ENCODE measurements around the gene GBX2. TPM values are rescaled to one million over a fixed set of nuclear protein-coding genes. Genes with fewer than 3 reads are reported as not detected.

The GBX2 gene
- total and polyA plus RNA-seq, 7 donors, result not detected

- Histone ChIP-seq H3K4me3 (no peak overlapping the region), H3K27me3 (ENCODE audit: insufficient read depth in 3 of 3, low read length in 2 of 3) (no peaks in the 10 kb centered on the region), H3K4me1 (no peaks in the 10 kb centered on the region), H3K9me3 (no peaks in the 10 kb centered on the region), H3K36me3 (ENCODE audit: insufficient read depth in 1 of 2, low read depth in 1 of 2) (peaks cover 0 to 9% of the 10 kb centered on the region in 2 donors), H3K27ac (no peak overlapping the region)
- 73 to 86% (median 83%) methylated on average over 6 of the region's 6 CpGs for WGBS, 3 donors
- intact Hi-C loops (cut with DNase I), result no loop called here
- no peak for ATAC-seq
- TF ChIP-seq CTCF (IDR thresholded peaks at IDR 0.05), result no peak
- peak in 1 of 2 donors; percentile 38 for DNase-seq
Observed at GRCh38 chr2:236130349-236130998, 37.7 kb downstream of the GBX2 start.

GRCh38 chr2:236129935-236130334 lies 38.3 kb downstream of the GBX2 start:
- peaks cover 0 to 14% of the 10 kb centered on the region in 2 donors for H3K36me3 ChIP-seq (ENCODE audit: insufficient read depth in 1 of 2, low read depth in 1 of 2)
- no peak overlapping the region for H3K27ac ChIP-seq
- H3K4me1 ChIP-seq, result no peaks in the 10 kb centered on the region
- intact Hi-C loops (cut with DNase I), result no loop called here
- DNase-seq (no peak), ATAC-seq (no peak)
- no peak overlapping the region for H3K4me3 ChIP-seq
- H3K9me3 ChIP-seq, result no peaks in the 10 kb centered on the region
- TF ChIP-seq CTCF (IDR thresholded peaks at IDR 0.05), result no peak
- no peaks in the 10 kb centered on the region for H3K27me3 ChIP-seq (ENCODE audit: insufficient read depth in 3 of 3, low read length in 2 of 3)
- 85 to 92% (median 86%) methylated on average over 4 of the region's 4 CpGs for WGBS, 3 donors

- Histone ChIP-seq H3K4me1 (no peaks in the 10 kb centered on the region), H3K27me3 (ENCODE audit: insufficient read depth in 3 of 3, low read length in 2 of 3) (no peaks in the 10 kb centered on the region), H3K27ac (no peak overlapping the region), H3K36me3 (ENCODE audit: insufficient read depth in 1 of 2, low read depth in 1 of 2) (peaks cover 0 to 28% of the 10 kb centered on the region in 2 donors), H3K9me3 (no peaks in the 10 kb centered on the region), H3K4me3 (no peak overlapping the region)
- no peak for DNase-seq
- intact Hi-C loops (cut with DNase I), result no loop called here
- no peak for TF ChIP-seq CTCF (IDR thresholded peaks at IDR 0.05)
- WGBS, 3 donors, result 87 to 91% (median 90%) methylated on average over 16 to 17 of the region's 17 CpGs
- ATAC-seq, result no peak
Observed at GRCh38 chr2:236128321-236128720, 39.9 kb downstream of the GBX2 start.

- no peak overlapping the region for H3K27ac ChIP-seq
- ATAC-seq (no peak), DNase-seq (no peak)
- H3K4me3 ChIP-seq, result no peak overlapping the region
- WGBS, 3 donors, result 87% methylated on average over 11 of the region's 11 CpGs
- H3K9me3 ChIP-seq, result no peaks in the 10 kb centered on the region
- no peaks in the 10 kb centered on the region for H3K4me1 ChIP-seq
- no peaks in the 10 kb centered on the region for H3K27me3 ChIP-seq (ENCODE audit: insufficient read depth in 3 of 3, low read length in 2 of 3)
- TF ChIP-seq CTCF (IDR thresholded peaks at IDR 0.05), result no peak
- H3K36me3 ChIP-seq (ENCODE audit: insufficient read depth in 1 of 2, low read depth in 1 of 2), result peaks cover 0 to 28% of the 10 kb centered on the region in 2 donors
- intact Hi-C loops (cut with DNase I), result no loop called here
Observed at GRCh38 chr2:236127010-236127409, 41.2 kb downstream of the GBX2 start.

GRCh38 chr2:236125541-236125940 lies 42.6 kb downstream of the GBX2 start:
- Histone ChIP-seq H3K27me3 (ENCODE audit: insufficient read depth in 3 of 3, low read length in 2 of 3) (no peaks in the 10 kb centered on the region), H3K9me3 (no peaks in the 10 kb centered on the region), H3K4me1 (no peaks in the 10 kb centered on the region), H3K4me3 (no peak overlapping the region), H3K36me3 (ENCODE audit: insufficient read depth in 1 of 2, low read depth in 1 of 2) (peaks cover 0 to 28% of the 10 kb centered on the region in 2 donors), H3K27ac (no peak overlapping the region)
- DNase-seq (no peak), ATAC-seq (no peak)
- no peak for TF ChIP-seq CTCF (IDR thresholded peaks at IDR 0.05)
- 94 to 96% (median 95%) methylated on average over 16 of the region's 16 CpGs for WGBS, 3 donors
- intact Hi-C loops (cut with DNase I), result no loop called here
